PFSK-1 (cell line): ENCODE results near the gene LRCH1.

Experiments used
- FOXP2 ChIP-seq: optimal IDR thresholded peaks from 2 replicates; pipeline ENCODE3; 2011; ENCODE audit warnings: borderline replicate concordance, control low read depth, inconsistent platforms; ENCODE audit not compliant: insufficient read depth; ENCODE audit errors: extremely low read length, extremely low read depth
- POLR2AphosphoS5 ChIP-seq: IDR thresholded peaks from 2 replicates; pipeline ENCODE4 v1.6.1; 2012; ENCODE audit warnings: low read depth, mild to moderate bottlenecking, control low read depth, low read length, moderate library complexity
- REST ChIP-seq, 2 experiments: IDR thresholded peaks; 2 replicates each; pipeline versions ENCODE4 v1.6.1 to v1.8.0; 2011 to 2012; ENCODE audit warnings: low read depth in 2 of 2, low read length in 2 of 2, control low read depth in 1 of 2, inconsistent platforms in 1 of 2, mild to moderate bottlenecking in 1 of 2, moderate library complexity in 1 of 2; ENCODE audit not compliant: insufficient read depth in 1 of 2
- SIN3A ChIP-seq: IDR thresholded peaks from 2 replicates; pipeline ENCODE4 v1.6.1; 2012; ENCODE audit warnings: mild to moderate bottlenecking, low read length, moderate library complexity, borderline replicate concordance; ENCODE audit not compliant: insufficient read depth
- TAF1 ChIP-seq: IDR thresholded peaks from 2 replicates; pipeline ENCODE4 v1.6.1; 2012; ENCODE audit warnings: low read length, control low read depth, borderline replicate concordance; ENCODE audit not compliant: insufficient read depth

Gene LRCH1

GRCh38 chr13:46739447-46740098 is 186.6 kb downstream of the LRCH1 start:
- TF ChIP-seq TAF1: no peak
- TF ChIP-seq FOXP2: no peak
- no peak for TF ChIP-seq REST (IDR thresholded peaks at IDR 0.05; ENCODE audit: insufficient read depth in 1 of 2, low read depth in 2 of 2, low read length in 2 of 2)
- no peak for TF ChIP-seq POLR2AphosphoS5
- no peak for TF ChIP-seq SIN3A

GRCh38 chr13:46743191-46743590 is 190.2 kb downstream of the LRCH1 start:
- TF ChIP-seq REST (IDR thresholded peaks at IDR 0.05; ENCODE audit: insufficient read depth in 1 of 2, low read depth in 2 of 2, low read length in 2 of 2): no peak
- TF ChIP-seq TAF1: no peak
- TF ChIP-seq FOXP2: no peak
- TF ChIP-seq POLR2AphosphoS5: no peak
- no peak for TF ChIP-seq SIN3A

- TF ChIP-seq REST (IDR thresholded peaks at IDR 0.05; ENCODE audit: insufficient read depth in 1 of 2, low read depth in 2 of 2, low read length in 2 of 2): no peak
- TF ChIP-seq SIN3A: no peak
- TF ChIP-seq POLR2AphosphoS5: no peak
These were observed 192.1 kb downstream of the LRCH1 start for GRCh38 chr13:46745062-46745461.

- TF ChIP-seq FOXP2 (no peak), POLR2AphosphoS5 (no peak), REST (IDR thresholded peaks at IDR 0.05; ENCODE audit: insufficient read depth in 1 of 2, low read depth in 2 of 2, low read length in 2 of 2) (no peak)
These were observed 192.7 kb downstream of the LRCH1 start for GRCh38 chr13:46745706-46746105.

GRCh38 chr13:46747031-46747820 is 194.3 kb downstream of the LRCH1 start:
- TF ChIP-seq POLR2AphosphoS5 (no peak), SIN3A (no peak), REST (IDR thresholded peaks at IDR 0.05; ENCODE audit: insufficient read depth in 1 of 2, low read depth in 2 of 2, low read length in 2 of 2) (no peak), TAF1 (no peak), FOXP2 (no peak)
